Measurements from ENCODE around the gene AREG.

AREG gene

DNA sequence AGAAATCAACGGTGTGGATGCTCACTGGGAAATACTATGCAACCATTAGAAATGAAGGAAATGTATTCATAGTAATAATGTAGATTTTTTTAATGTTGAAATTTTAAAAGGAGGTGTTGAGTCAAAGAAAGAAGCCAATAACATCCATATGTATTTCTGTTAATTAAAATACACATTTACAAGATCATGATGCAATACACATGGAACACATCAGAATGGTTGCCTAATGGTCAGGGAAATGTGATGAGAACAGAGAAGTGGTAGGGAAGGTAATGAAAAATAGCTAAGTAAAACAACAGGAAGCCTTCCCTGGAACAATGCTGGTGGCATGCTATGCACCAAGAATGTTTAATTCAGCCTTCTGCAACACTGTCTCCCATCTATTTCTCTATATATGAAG is 18.2 kb downstream of the AREG start:
- no peak for DNase-seq (ENCODE audit: low spot score)

GRCh38 chr4:74464291-74464690 is 19.4 kb downstream of the AREG start:
- DNase-seq (ENCODE audit: low spot score), result no peak

GRCh38 chr4:74466242-74466641 is 21.3 kb downstream of the AREG start:
- DNase-seq (ENCODE audit: low spot score), result no peak

GRCh38 chr4:74471264-74471663 is 26.3 kb downstream of the AREG start:
- no peak for DNase-seq (ENCODE audit: low spot score)

- DNase-seq (ENCODE audit: low spot score), result no peak
These were observed 28.3 kb downstream of the AREG start for GRCh38 chr4:74473155-74473811.

- no peak for DNase-seq (ENCODE audit: low spot score)
These were observed 29.6 kb downstream of the AREG start for GRCh38 chr4:74474345-74475090.

DNA sequence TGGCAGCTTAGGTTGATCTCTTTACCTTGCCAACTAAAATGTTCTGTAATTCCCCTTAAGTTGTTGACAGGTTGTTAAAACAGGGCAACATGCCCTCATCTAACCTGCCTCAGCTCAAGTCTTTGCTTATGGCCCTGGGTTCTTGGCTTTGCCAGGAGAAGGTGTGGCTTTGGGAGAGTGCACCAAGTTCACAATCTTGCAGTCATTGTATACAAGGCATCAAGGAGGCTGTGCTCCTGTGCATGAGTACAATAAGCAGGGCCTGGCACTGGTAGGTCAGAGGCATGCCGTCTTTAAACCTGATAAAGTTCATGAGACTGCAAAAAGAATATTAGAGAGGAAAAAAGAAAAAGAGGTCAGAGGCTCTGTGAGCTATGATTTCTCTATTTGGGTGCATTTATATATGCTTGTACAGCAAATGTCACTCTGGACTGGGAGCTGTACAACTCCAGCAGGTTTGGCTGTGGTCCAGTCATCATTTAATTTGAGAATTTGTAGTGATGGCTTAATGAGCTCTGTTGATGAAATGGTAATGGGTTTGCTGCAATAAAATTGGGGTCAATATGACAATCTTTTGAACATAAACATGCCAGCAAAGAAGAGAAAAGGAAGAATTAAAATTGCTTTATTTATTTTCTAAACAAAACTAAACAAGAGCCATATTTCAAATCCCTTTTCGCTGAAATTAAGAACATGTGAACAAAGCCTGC is 30.3 kb downstream of the AREG start:
- DNase-seq (ENCODE audit: low spot score), result no peak

- no peak for DNase-seq (ENCODE audit: low spot score)
These were observed 31.0 kb downstream of the AREG start for GRCh38 chr4:74475946-74476345.

- no peak for DNase-seq (ENCODE audit: low spot score)
These were observed 34.1 kb downstream of the AREG start for GRCh38 chr4:74479009-74479408.

DNA sequence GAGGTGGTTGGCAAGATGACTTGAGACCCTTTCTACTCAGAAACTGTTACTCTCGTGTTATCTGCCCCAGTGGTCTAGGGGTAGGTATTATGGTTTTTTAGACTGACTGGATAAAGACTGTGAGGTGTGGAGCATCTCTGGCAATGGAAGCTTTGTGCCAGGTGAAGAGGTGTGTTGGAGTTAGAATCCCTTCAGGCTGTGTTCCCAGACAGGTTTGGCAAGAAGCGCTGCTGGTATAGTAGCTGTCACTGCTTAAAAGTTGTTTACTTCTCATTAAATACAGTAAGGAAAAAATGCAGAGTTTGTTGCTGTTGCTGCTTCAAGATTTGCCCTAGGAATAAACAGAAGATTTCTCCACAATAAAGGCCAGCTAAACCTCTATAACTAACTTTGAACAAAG is 35.3 kb downstream of the AREG start:
- DNase-seq (ENCODE audit: low spot score), result no peak

DNA sequence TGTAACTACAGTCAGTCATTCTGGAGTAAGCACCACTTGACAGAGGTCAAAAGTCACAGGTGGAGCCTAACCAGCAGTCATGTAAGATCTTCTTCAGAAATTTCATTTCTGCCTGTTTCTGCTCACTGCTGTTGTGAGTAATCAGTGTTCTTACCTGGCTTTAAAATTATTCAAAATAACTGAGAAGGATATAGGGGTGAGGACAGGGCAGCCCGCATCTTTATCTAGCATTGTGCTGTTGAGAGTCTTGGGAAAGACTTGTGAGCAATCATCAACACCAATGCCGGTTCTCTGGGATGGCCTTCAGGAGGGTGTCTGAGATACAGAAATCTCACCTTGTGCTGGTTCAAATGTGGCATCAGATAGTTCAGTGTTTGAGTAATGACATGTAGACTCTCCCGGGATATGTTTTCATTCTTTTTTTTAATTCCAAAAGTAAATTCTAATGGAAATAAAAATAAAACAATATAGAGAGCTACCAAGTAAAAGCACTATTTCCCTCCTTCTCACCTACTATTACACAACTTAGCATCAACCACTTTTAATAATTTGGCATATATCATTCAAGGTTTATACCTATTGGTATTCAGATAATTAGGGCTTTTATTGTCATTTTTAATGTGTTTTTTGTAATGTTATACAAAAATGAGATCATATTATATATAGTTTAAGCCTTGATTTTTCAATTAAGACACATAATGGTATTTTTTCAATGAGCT is 37.1 kb downstream of the AREG start:
- DNase-seq (ENCODE audit: low spot score), result no peak

DNA sequence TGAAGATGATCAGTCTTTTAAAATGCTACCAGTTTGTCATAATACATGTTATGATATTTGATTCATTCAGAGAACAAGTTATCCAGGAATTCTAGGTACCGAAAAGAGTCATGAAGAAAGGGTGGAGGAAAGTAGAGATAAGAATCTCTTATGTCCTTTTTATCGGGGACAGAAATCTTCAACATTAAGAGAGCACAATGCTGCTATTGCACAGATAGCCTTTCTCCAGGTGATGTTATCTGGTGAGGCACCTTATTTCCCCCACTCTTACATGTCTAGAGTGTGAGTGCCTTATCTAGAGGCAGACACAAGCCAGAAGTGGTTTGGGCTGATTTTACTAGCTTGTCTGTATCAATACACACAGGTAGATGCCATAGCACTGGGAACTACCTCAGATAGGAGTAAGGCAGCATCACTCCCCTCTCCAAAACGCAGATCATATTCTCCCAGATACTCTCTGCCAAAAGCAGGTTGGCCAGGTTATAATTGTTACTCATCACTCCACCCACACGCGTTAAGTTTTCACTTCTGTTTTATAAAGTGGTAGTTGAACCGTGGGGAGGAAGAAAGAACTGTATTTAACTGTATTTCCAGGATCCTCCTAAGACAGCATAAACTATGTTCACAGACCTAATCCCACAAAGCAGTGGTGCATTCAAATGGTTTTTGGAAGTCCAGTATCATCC is 38.4 kb downstream of the AREG start:
- DNase-seq (ENCODE audit: low spot score), result no peak

DNA sequence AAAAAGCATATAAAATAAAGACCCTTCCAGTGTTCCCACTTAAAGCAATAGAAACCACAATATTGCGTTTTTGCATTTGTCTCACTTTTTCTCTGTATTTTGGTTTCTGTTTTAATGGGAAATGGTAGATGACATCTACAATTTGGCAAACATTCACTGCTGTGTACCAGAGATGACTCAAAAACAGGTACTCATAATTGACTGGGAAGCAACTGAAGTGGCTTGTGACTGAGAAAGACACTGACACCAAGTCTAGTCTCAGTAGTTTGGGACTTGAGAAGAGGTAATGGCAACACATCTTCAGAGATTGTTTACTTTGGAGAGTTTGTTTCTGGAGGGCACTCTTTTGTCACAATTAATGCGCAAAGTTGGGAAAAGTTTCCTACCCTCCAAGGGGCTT is 42.0 kb downstream of the AREG start:
- DNase-seq (ENCODE audit: low spot score), result no peak

- DNase-seq (ENCODE audit: low spot score), result no peak
These were observed 42.8 kb downstream of the AREG start for GRCh38 chr4:74487771-74488170.

GRCh38 chr4:74490736-74491135 is 45.8 kb downstream of the AREG start:
- no peak for DNase-seq (ENCODE audit: low spot score)

- peak; percentile 11 for DNase-seq (ENCODE audit: low spot score)
These were observed 55.2 kb downstream of the AREG start for GRCh38 chr4:74499986-74500781.

DNA sequence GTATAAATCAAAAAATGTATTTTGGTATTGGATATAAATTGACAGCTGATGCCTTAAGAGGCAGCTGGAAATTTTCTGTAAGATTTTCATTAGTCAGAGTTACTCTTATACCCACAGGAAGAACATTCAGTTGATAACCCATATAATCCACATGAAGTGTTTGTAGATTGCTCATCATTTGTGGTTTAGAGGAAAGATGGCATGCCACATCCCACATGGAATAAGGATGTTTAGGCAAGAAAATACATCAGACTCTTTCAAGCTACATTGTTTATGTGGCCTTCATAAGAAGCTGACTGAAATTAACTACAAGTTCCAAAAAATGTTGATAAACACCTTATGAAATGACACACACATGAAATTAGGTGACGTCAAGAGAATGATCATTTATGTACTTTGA is 56.6 kb downstream of the AREG start:
- DNase-seq (ENCODE audit: low spot score), result no peak

DNA sequence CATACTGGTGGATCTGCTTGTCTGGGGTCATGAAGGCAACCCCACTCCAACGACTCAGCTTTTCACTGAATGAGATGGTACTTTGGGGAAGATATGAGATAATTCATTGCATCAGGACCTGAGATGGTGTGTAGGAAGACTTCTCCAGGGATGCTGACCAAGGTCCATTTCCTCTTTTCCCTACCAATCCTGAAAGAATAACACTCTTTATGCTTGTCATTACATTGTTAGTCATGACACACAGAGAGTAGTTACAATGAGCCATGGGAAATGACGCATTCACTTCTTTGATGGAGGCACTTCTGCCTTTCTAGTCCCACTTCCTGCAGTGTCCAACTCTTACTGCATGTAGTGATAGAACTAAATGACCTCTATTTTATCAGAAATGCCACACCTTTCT is 58.6 kb downstream of the AREG start:
- no peak for DNase-seq (ENCODE audit: low spot score)

DNA sequence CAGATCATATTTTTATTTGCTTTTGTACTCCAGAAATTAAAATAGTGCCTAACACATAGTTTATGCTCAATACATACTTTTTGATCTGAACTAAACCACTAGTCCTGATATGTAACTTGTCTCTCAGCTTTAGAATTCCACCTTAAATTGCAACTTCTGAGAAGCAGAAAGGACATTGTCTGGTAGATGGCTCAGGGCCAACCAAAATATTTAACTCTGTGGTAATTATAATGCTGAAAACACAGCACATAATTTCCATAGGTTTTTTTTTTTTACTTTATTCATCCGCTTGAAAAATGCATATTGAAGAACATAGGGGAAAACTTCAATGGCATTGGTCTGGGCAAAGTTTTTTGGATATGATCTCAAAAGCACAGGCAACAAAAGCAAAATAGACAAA is 59.3 kb downstream of the AREG start:
- no peak for DNase-seq (ENCODE audit: low spot score)

All from NAMALWA (cell line).